ENCODE results near the gene ADGRD1. TPM values are rescaled to one million over a fixed set of nuclear protein-coding genes. Genes with fewer than 3 reads are reported as not detected.

The ADGRD1 gene
- total and polyA plus RNA-seq, 8 donors: 1.4 to 7.3 (median 5.2) TPM

- H3K4me3 ChIP-seq: no peak overlapping the region
- TF ChIP-seq CTCF (IDR thresholded peaks at IDR 0.05): no peak
- intact Hi-C loops (cut with DNase I): no loop called here
- FAIRE-seq (no peak), ATAC-seq (no peak), DNase-seq (no peak)
- no peaks in the 10 kb centered on the region for H3K36me3 ChIP-seq
- H3K4me1 ChIP-seq: no peaks in the 10 kb centered on the region
- no peaks in the 10 kb centered on the region for H3K9me3 ChIP-seq
- WGBS, 2 donors: 91 to 94% methylated on average over 15 of the region's 15 CpGs
- H3K27me3 ChIP-seq: no peaks in the 10 kb centered on the region
- no peak overlapping the region for H3K27ac ChIP-seq
These were observed 22.5 kb downstream of the ADGRD1 start for GRCh38 chr12:130976171-130976720.

- FAIRE-seq: no peak
- 87 to 90% methylated on average over 17 of the region's 17 CpGs for WGBS, 2 donors
- no peak for ATAC-seq
These were observed 23.5 kb downstream of the ADGRD1 start for GRCh38 chr12:130977046-130977742.

GRCh38 chr12:130977743-130978095, 24.0 kb downstream of the ADGRD1 start:
- DNase-seq: no peak
- no peak for ATAC-seq
- 90 to 92% methylated on average over 10 of the region's 10 CpGs for WGBS, 2 donors
- no peak for TF ChIP-seq CTCF (IDR thresholded peaks at IDR 0.05)
- Histone ChIP-seq H3K9me3 (no peaks in the 10 kb centered on the region), H3K27ac (no peak overlapping the region), H3K4me3 (no peak overlapping the region), H3K4me1 (no peaks in the 10 kb centered on the region), H3K27me3 (no peaks in the 10 kb centered on the region), H3K36me3 (no peaks in the 10 kb centered on the region)
- intact Hi-C loops (cut with DNase I): no loop called here
- no peak for FAIRE-seq

More at GRCh38 chr12:130977046-130977742, 23.5 kb downstream of the ADGRD1 start:
- Histone ChIP-seq H3K36me3 (no peaks in the 10 kb centered on the region), H3K4me3 (no peak overlapping the region), H3K27me3 (no peaks in the 10 kb centered on the region), H3K4me1 (no peaks in the 10 kb centered on the region), H3K27ac (no peak overlapping the region), H3K9me3 (no peaks in the 10 kb centered on the region)
- TF ChIP-seq CTCF (IDR thresholded peaks at IDR 0.05): no peak
- no peak for DNase-seq
- intact Hi-C loops (cut with DNase I): no loop called here

DNA sequence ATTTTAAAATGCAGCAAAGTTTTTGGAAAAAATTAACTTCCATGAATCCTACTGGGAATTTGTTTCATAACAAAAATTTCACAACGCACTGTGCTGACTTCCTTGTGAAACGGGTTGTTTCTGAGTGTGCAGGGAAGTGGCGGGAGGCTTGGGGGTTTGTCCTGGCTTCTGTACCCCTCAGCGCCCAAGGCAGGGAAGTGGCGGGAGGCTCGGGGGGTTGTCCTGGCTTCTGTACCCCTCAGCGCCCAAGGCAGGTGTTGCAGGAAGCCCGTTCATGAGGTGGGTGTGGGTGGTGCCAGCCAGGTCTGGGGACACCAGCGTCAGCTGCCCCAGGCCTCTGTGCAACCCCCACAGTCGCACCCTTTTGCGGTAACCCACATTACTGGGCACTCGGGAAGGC, 25.1 kb downstream of the ADGRD1 start:
- Histone ChIP-seq H3K27ac (no peak overlapping the region), H3K4me3 (no peak overlapping the region), H3K9me3 (no peaks in the 10 kb centered on the region), H3K27me3 (no peaks in the 10 kb centered on the region), H3K4me1 (no peaks in the 10 kb centered on the region), H3K36me3 (no peaks in the 10 kb centered on the region)
- TF ChIP-seq CTCF (IDR thresholded peaks at IDR 0.05): no peak
- intact Hi-C loops (cut with DNase I): no loop called here
- ATAC-seq (peak in 1 of 4 donors; percentile 32), FAIRE-seq (no peak), DNase-seq (no peak)
- WGBS, 2 donors: 82 to 92% methylated on average over 12 of the region's 12 CpGs

DNA sequence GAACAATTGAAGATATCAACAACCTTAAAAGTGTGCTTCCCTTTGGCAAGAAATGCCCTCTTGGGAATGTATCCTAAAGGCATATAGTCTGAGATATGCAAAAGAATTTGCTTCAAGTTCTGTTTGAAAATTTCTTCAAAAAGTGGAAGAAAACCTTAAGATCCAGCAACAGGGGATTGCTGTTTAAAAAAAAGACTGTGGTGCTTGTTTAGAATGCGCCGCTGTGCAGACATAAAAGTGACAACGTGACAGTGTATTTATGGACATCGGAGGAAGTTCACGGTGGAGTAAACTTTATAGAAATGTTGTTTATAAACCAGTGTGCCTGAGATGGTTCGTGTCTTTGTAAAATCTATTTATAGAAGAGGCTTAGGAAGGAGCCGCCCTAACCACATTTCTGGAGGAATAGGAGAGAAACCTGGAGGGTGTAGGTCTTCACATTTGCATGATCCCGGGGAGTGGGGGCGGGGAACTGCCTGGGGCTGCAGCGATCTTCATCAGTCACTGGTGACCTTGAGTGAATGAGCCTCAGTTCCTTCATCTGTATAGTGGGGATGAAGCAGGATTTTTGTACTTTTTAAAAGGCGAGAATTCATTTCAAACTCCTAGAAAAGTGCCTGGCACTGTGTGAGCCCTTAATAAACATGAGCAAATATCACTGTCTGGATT, 27.5 kb downstream of the ADGRD1 start:
- FAIRE-seq (no peak), DNase-seq (no peak), ATAC-seq (peak in 1 of 4 donors; percentile 40)
- no peaks in the 10 kb centered on the region for H3K36me3 ChIP-seq
- no peaks in the 10 kb centered on the region for H3K4me1 ChIP-seq
- H3K4me3 ChIP-seq: no peak overlapping the region
- H3K9me3 ChIP-seq: no peaks in the 10 kb centered on the region
- intact Hi-C loops (cut with DNase I): no loop called here
- WGBS, 2 donors: 73% methylated on average over 11 of the region's 11 CpGs
- TF ChIP-seq CTCF (IDR thresholded peaks at IDR 0.05): no peak
- H3K27me3 ChIP-seq: no peaks in the 10 kb centered on the region
- no peak overlapping the region for H3K27ac ChIP-seq

All from pancreas (tissue), 10 donors.